GM18951 (cell line): Measurements from ENCODE around the gene GULP1.
"Not testable (repeated sequence)": the region's sequence is repeated elsewhere in the genome, so short reads cannot be mapped to it uniquely, and the experiment has no call there.

Experiments
- POLR2A ChIP-seq: IDR thresholded peaks from 4 replicates; pipeline ENCODE4 v1.6.1; 2011; ENCODE audit warnings: mild to moderate bottlenecking; ENCODE audit not compliant: insufficient read length, insufficient read depth; ENCODE audit errors: extremely low read depth
- in situ Hi-C: fragments of 300-500 bp; cut with MboI; formaldehyde crosslinking; loops from one replicate; pipeline ENCODE4 v1.12.0; 2022; ENCODE audit warnings: low sequenced_read_pairs, mixed read lengths, inconsistent platforms; ENCODE audit not compliant: unreplicated experiment

The GULP1 gene

GRCh38 chr2:188444106-188444835 lies 152.6 kb downstream of the GULP1 start:
- no peak for TF ChIP-seq POLR2A
- in situ Hi-C loops, result no loop called here

- TF ChIP-seq POLR2A, result no peak
- in situ Hi-C loops, result no loop called here
Measured at GRCh38 chr2:188449561-188449960, 157.9 kb downstream of the GULP1 start.

- in situ Hi-C loops, result no loop called here
- TF ChIP-seq POLR2A, result no peak
Measured at GRCh38 chr2:188449971-188450370, 158.3 kb downstream of the GULP1 start.

GRCh38 chr2:188450732-188451483 lies 159.2 kb downstream of the GULP1 start:
- TF ChIP-seq POLR2A, result no peak
- in situ Hi-C loops, result no loop called here

- no peak for TF ChIP-seq POLR2A
- in situ Hi-C loops, result no loop called here
Measured at GRCh38 chr2:188452084-188452483, 160.4 kb downstream of the GULP1 start.

- TF ChIP-seq POLR2A, result no peak
- in situ Hi-C loops, result no loop called here
Measured at GRCh38 chr2:188456114-188456909, 164.6 kb downstream of the GULP1 start.

- in situ Hi-C loops, result no loop called here
- TF ChIP-seq POLR2A, result no peak
Measured at GRCh38 chr2:188459061-188459460, 167.4 kb downstream of the GULP1 start.

- in situ Hi-C loops, result not testable (repeated sequence)
Measured at GRCh38 chr2:188466078-188466477, 174.4 kb downstream of the GULP1 start.

GRCh38 chr2:188466761-188467160 lies 175.1 kb downstream of the GULP1 start:
- no peak for TF ChIP-seq POLR2A
- in situ Hi-C loops, result no loop called here

GRCh38 chr2:188471166-188471565 lies 179.5 kb downstream of the GULP1 start:
- in situ Hi-C loops, result no loop called here

GRCh38 chr2:188473306-188473705 lies 181.6 kb downstream of the GULP1 start:
- no peak for TF ChIP-seq POLR2A
- in situ Hi-C loops, result no loop called here

More at GRCh38 chr2:188471166-188471565, 179.5 kb downstream of the GULP1 start:
- TF ChIP-seq POLR2A, result no peak

GRCh38 chr2:188474316-188474715 lies 182.6 kb downstream of the GULP1 start:
- no peak for TF ChIP-seq POLR2A
- in situ Hi-C loops, result no loop called here

GRCh38 chr2:188475945-188476344 lies 184.3 kb downstream of the GULP1 start:
- in situ Hi-C loops, result no loop called here

More at GRCh38 chr2:188475945-188476344, 184.3 kb downstream of the GULP1 start:
- no peak for TF ChIP-seq POLR2A
